ENCODE results near the gene ERG.

DNA sequence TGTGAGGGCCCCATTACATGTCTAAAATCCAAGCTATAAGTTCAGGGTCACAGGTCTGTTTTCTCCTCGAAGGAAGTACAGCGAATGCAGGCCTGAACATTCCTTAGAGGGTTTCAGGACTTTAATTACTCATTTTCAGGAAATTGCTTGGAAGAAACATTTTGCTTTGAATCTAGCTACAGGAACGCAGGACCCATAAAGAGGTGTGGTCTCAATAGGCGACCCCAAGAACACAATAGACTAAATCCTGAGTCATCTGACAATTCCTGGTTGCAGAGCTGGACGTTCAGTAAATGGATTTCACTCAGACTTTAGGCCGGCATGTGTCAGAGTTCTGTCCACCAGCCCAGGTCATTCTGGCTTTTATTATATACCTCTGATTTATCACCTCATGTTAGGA is 1.0 kb upstream of the ERG start:
- TF ChIP-seq, protein P1, sequence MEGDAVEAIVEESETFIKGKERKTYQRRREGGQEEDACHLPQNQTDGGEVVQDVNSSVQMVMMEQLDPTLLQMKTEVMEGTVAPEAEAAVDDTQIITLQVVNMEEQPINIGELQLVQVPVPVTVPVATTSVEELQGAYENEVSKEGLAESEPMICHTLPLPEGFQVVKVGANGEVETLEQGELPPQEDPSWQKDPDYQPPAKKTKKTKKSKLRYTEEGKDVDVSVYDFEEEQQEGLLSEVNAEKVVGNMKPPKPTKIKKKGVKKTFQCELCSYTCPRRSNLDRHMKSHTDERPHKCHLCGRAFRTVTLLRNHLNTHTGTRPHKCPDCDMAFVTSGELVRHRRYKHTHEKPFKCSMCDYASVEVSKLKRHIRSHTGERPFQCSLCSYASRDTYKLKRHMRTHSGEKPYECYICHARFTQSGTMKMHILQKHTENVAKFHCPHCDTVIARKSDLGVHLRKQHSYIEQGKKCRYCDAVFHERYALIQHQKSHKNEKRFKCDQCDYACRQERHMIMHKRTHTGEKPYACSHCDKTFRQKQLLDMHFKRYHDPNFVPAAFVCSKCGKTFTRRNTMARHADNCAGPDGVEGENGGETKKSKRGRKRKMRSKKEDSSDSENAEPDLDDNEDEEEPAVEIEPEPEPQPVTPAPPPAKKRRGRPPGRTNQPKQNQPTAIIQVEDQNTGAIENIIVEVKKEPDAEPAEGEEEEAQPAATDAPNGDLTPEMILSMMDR (conservative IDR thresholded peaks at IDR 0.05 in 1 of 2, IDR thresholded peaks at IDR 0.05 in 1 of 2; ENCODE audit: low read depth in 1 of 2, low read length in 2 of 2), result no peak
- no peak for TF ChIP-seq EZH2 (IDR thresholded peaks at IDR 0.05; ENCODE audit: low read length, missing control alignments)

All from fibroblast of lung (primary cell).